SK-N-SH treated with all-trans-retinoic acid at 6 μM for 48 hours (cell line): ENCODE data around the gene FER.

Source experiments
- ATAC-seq: fragments of 200-7000 bp; cut with Tn5 transposase; 3 replicates; pipeline ENCODE4 v1.9.1; 2020; ENCODE audit warnings: mild to moderate bottlenecking, moderate library complexity
- ARNTL ChIP-seq: fragments of 450-650 bp; formaldehyde crosslinking; IDR thresholded peaks from 2 replicates; pipeline ENCODE4 v1.5.0; 2020; ENCODE audit warnings: low read depth, mild to moderate bottlenecking, moderate library complexity, borderline replicate concordance
- CSDC2 ChIP-seq: fragments of 250-450 bp; sonication (Bioruptor Pico); IDR thresholded peaks from 2 replicates; pipeline ENCODE4 v1.5.0; 2020; ENCODE audit warnings: mild to moderate bottlenecking, moderate library complexity
- ESRRG ChIP-seq: fragments of 250-450 bp; sonication (Bioruptor Pico); IDR thresholded peaks from 2 replicates; pipeline ENCODE4 v1.6.1; 2021; ENCODE audit warnings: mild to moderate bottlenecking
- GLIS3 ChIP-seq: fragments of 250-450 bp; sonication (Bioruptor Pico); IDR thresholded peaks from 2 replicates; pipeline ENCODE4 v1.5.0; 2020; ENCODE audit warnings: mild to moderate bottlenecking, moderate library complexity
- OSR1 ChIP-seq: fragments of 250-450 bp; sonication (Bioruptor Pico); IDR thresholded peaks from 2 replicates; pipeline ENCODE4 v1.8.0; 2022; ENCODE audit warnings: moderate library complexity, mild to moderate bottlenecking, inconsistent platforms
- PATZ1 ChIP-seq: fragments of 250-450 bp; sonication (Bioruptor Pico); IDR thresholded peaks from 2 replicates; pipeline ENCODE4 v1.8.0; 2020; ENCODE audit warnings: mild to moderate bottlenecking, moderate library complexity, borderline replicate concordance
- POU6F1 ChIP-seq: fragments of 250-450 bp; sonication (Bioruptor Pico); IDR thresholded peaks from 2 replicates; pipeline ENCODE4 v1.8.0; 2021; ENCODE audit warnings: low read depth, mild to moderate bottlenecking, moderate library complexity, borderline replicate concordance
- SNAI2 ChIP-seq: fragments of 250-450 bp; sonication (Bioruptor Pico); IDR thresholded peaks from 2 replicates; pipeline ENCODE4 v1.5.0; 2020; ENCODE audit warnings: mild to moderate bottlenecking, moderate library complexity
- TCF4 ChIP-seq: fragments of 250-450 bp; sonication (Bioruptor Pico); IDR thresholded peaks from 2 replicates; pipeline ENCODE4 v1.8.0; 2021; ENCODE audit warnings: mild to moderate bottlenecking, moderate library complexity, borderline replicate concordance
- TOX ChIP-seq: fragments of 250-450 bp; sonication (Bioruptor Pico); IDR thresholded peaks from 2 replicates; pipeline ENCODE4 v1.8.0; 2021; ENCODE audit warnings: mild to moderate bottlenecking, moderate library complexity, borderline replicate concordance
- TSHZ2 ChIP-seq: fragments of 250-450 bp; sonication (Bioruptor Pico); IDR thresholded peaks from 2 replicates; pipeline ENCODE4 v1.5.0; 2020; ENCODE audit warnings: mild to moderate bottlenecking, moderate library complexity
- ZC3H10 ChIP-seq: fragments of 250-450 bp; sonication (Bioruptor Pico); IDR thresholded peaks from 2 replicates; pipeline ENCODE4 v1.5.1; 2021; ENCODE audit warnings: mild to moderate bottlenecking, moderate library complexity
- ZFP3 ChIP-seq: fragments of 250-450 bp; sonication (Bioruptor Pico); IDR thresholded peaks from 2 replicates; pipeline ENCODE4 v1.5.0; 2020; ENCODE audit warnings: mild to moderate bottlenecking, moderate library complexity
- ZFP30 ChIP-seq: fragments of 450-650 bp; formaldehyde crosslinking; IDR thresholded peaks from 2 replicates; pipeline ENCODE4 v1.5.0; 2022; ENCODE audit warnings: mild to moderate bottlenecking, moderate library complexity
- ZNF565 ChIP-seq: fragments of 450-650 bp; formaldehyde crosslinking; conservative IDR thresholded peaks from 2 replicates; pipeline ENCODE4 v1.5.0; 2020; ENCODE audit warnings: low read depth, mild to moderate bottlenecking, moderate library complexity
- ZNF70 ChIP-seq: fragments of 450-650 bp; formaldehyde crosslinking; IDR thresholded peaks from 2 replicates; pipeline ENCODE4 v1.5.0; 2020; ENCODE audit warnings: mild to moderate bottlenecking, moderate library complexity
- ZNF8 ChIP-seq: fragments of 450-650 bp; formaldehyde crosslinking; IDR thresholded peaks from 2 replicates; pipeline ENCODE4 v1.5.0; 2020; ENCODE audit warnings: mild to moderate bottlenecking, moderate library complexity
- TF ChIP-seq, protein P1 (sequence below): fragments of 250-450 bp; sonication (Bioruptor Pico); IDR thresholded peaks from 2 replicates; pipeline ENCODE4 v1.5.1; 2021; ENCODE audit warnings: mild to moderate bottlenecking, moderate library complexity
- TF ChIP-seq, protein P2 (sequence below): fragments of 250-450 bp; sonication (Bioruptor Pico); IDR thresholded peaks from 2 replicates; pipeline ENCODE4 v1.5.1; 2020; ENCODE audit warnings: low read depth, mild to moderate bottlenecking, moderate library complexity

The FER gene

DNA sequence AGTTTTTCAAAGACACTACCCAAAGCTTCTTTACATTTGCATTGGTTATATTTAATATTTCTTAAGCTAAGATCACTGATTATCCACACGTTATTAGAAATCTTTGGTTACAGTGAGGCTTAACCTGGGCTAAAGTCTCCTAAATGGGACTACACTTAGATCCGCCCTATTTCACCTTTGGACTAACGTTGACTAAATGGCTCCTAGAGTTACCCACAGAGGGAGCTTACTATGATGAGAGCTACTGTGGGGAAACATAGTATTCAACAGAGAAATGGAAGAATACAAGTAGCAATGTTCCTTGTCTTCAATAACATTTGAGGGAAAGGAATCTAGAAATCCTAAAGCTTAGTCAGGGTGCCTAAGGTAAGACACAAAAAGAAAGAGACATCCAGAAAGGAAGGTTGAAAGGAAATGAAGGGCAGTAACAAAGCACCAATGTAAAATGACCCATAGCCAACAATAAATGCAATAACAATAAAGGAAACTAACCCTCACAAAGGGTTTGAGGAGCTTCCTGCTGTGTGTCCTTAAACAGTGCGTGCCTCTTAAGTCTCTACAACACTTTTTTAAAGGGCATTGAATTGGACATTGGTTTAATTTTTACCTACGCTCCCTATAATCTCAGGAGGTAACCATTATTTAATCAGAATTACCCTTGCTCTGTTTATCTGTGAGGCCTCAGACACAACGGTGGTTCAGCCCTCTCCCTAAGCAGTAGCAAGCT, 445.0 kb downstream of the FER start (continued):
- TF ChIP-seq TSHZ2 (no peak), POU6F1 (CRISPR knock-in tag) (no peak), SNAI2 (CRISPR knock-in tag) (no peak)
- TF ChIP-seq, all 23 proteins: peak for 0

- no peak for ATAC-seq
- no peak for TF ChIP-seq ESRRG (CRISPR knock-in tag)
- TF ChIP-seq ZNF565 (CRISPR knock-in tag): no peak
- no peak for TF ChIP-seq ZNF70 (CRISPR knock-in tag)
- no peak for TF ChIP-seq TSHZ2
- no peak for TF ChIP-seq ZFP30 (CRISPR knock-in tag)
- no peak for TF ChIP-seq ZFP3 (CRISPR knock-in tag)
- no peak for TF ChIP-seq TCF4 (CRISPR knock-in tag)
- TF ChIP-seq OSR1 (CRISPR knock-in tag): no peak
- no peak for TF ChIP-seq CSDC2 (CRISPR knock-in tag)
- TF ChIP-seq ARNTL (CRISPR knock-in tag): no peak
- TF ChIP-seq, protein P1, sequence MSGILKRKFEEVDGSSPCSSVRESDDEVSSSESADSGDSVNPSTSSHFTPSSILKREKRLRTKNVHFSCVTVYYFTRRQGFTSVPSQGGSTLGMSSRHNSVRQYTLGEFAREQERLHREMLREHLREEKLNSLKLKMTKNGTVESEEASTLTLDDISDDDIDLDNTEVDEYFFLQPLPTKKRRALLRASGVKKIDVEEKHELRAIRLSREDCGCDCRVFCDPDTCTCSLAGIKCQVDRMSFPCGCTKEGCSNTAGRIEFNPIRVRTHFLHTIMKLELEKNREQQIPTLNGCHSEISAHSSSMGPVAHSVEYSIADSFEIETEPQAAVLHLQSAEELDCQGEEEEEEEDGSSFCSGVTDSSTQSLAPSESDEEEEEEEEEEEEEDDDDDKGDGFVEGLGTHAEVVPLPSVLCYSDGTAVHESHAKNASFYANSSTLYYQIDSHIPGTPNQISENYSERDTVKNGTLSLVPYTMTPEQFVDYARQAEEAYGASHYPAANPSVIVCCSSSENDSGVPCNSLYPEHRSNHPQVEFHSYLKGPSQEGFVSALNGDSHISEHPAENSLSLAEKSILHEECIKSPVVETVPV (CRISPR knock-in tag): no peak
- TF ChIP-seq GLIS3: no peak
- no peak for TF ChIP-seq POU6F1 (CRISPR knock-in tag)
- TF ChIP-seq TOX (CRISPR knock-in tag): no peak
These were observed 448.0 kb downstream of the FER start for GRCh38 chr5:109195667-109196066.

GRCh38 chr5:109196087-109196822, 448.6 kb downstream of the FER start:
- TF ChIP-seq ZC3H10 (CRISPR knock-in tag): no peak
- no peak for ATAC-seq

DNA sequence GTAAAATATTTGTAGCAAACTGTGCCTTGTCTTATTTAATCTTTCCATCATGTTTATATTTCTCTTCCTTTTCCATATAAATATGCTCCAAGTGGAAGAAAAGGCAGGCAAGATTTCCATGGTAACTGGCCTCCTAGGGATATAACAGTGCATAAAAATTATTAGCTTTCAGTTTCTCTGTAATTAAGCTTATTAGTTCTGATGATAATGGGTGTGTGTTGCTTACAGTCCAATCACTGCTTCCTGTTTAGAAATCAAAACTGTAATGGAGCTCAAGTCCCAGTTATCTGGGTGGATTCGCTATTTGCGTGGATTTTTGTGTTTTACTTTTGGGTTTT, 449.1 kb downstream of the FER start:
- no peak for ATAC-seq
- no peak for TF ChIP-seq ZNF8 (CRISPR knock-in tag)
- TF ChIP-seq, protein P1 (CRISPR knock-in tag): no peak
- TF ChIP-seq, protein P2, sequence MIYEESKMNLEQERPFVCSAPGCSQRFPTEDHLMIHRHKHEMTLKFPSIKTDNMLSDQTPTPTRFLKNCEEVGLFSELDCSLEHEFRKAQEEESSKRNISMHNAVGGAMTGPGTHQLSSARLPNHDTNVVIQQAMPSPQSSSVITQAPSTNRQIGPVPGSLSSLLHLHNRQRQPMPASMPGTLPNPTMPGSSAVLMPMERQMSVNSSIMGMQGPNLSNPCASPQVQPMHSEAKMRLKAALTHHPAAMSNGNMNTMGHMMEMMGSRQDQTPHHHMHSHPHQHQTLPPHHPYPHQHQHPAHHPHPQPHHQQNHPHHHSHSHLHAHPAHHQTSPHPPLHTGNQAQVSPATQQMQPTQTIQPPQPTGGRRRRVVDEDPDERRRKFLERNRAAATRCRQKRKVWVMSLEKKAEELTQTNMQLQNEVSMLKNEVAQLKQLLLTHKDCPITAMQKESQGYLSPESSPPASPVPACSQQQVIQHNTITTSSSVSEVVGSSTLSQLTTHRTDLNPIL: no peak
- TF ChIP-seq PATZ1 (CRISPR knock-in tag): no peak
- no peak for TF ChIP-seq TOX (CRISPR knock-in tag)
